Skeletal muscle satellite cell (primary cell): ENCODE measurements around the gene ZNF622. TPM values are rescaled to one million over a fixed set of nuclear protein-coding genes. Genes with fewer than 3 reads are reported as not detected.

ENCODE experiments used
- H3K27me3 ChIP-seq: 2 replicates; pipeline ENCODE4 v1.7.0; 2013; ENCODE audit warnings: low read length; ENCODE audit not compliant: control insufficient read depth, insufficient read depth
- H3K36me3 ChIP-seq: 2 replicates; pipeline ENCODE4 v1.7.0; 2013; ENCODE audit warnings: mild to moderate bottlenecking, control low read depth, low read length; ENCODE audit not compliant: insufficient read depth
- H3K4me1 ChIP-seq: 2 replicates; pipeline ENCODE4 v1.7.0; 2013; ENCODE audit warnings: low read length; ENCODE audit not compliant: control insufficient read depth, insufficient read depth
- H3K4me2 ChIP-seq: 2 replicates; pipeline ENCODE4 v1.7.0; 2013; ENCODE audit warnings: mild to moderate bottlenecking, low read length
- H3K4me3 ChIP-seq: 2 replicates; pipeline ENCODE4 v1.7.0; 2013; ENCODE audit warnings: low read length
- H3K9ac ChIP-seq: 2 replicates; pipeline ENCODE4 v1.7.0; 2013; ENCODE audit warnings: mild to moderate bottlenecking, low read depth, low read length, moderate library complexity
- H3K9me3 ChIP-seq: replicated peaks from 2 replicates; pipeline ENCODE4 v1.7.0; 2013; ENCODE audit warnings: mild to moderate bottlenecking, control low read depth, low read length
- total RNA-seq: library from RNA; depleted of rRNA; stranded (reverse); fragments of >200 nt; gene quantifications from 2 replicates; pipeline ENCODE4 v1.2.3, GENCODE V29; 2012; rRNA removed

Gene ZNF622, protein sequence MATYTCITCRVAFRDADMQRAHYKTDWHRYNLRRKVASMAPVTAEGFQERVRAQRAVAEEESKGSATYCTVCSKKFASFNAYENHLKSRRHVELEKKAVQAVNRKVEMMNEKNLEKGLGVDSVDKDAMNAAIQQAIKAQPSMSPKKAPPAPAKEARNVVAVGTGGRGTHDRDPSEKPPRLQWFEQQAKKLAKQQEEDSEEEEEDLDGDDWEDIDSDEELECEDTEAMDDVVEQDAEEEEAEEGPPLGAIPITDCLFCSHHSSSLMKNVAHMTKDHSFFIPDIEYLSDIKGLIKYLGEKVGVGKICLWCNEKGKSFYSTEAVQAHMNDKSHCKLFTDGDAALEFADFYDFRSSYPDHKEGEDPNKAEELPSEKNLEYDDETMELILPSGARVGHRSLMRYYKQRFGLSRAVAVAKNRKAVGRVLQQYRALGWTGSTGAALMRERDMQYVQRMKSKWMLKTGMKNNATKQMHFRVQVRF
- total RNA-seq = 36.5 and 53.5 TPM in 2 replicates

DNA sequence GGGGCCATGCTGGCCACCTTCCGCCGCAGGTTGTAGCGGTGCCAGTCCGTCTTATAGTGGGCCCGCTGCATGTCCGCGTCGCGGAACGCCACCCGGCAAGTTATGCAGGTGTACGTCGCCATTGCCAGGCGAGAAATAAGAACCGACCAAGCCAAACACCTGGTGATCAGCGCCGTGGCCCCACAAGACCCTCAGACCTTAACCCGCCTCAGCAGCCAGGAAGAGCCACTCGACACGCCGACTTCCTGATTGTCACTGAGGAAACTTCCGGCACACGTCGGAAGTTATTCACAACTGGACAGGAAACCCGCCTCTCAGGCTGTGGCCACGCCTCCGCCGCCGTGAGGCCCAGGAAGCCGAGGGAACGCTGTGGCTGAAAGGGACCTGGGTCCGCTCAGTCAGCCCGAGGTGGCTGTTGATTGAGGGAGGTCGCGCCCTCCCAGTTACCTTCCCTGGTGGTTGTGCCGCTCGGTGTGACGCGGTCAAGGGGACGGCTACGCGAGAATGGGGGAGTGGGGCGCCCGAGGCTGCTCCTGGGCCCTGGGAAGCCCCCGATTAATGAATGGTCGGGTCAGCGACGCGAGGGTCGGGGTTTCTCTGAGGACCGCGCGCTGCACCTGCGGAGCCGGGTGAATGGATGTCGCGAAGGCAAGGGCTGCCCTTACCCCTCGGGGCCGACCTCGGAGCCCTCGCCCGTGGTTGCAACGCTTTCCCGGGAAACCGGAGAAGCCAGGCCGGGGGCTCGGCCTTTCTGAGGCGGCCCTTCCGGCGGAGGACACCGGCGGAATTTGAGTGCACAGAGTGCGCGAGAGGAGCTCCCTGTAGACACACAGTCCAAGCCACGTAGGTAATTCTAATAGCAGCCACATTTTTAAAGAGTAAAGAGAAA is at the start of gene ZNF622:
Gene ZNF622 (minus strand): TSS at position 257 of the 889 bp plus-strand sequence. CDS start 135 bp downstream, at position 122.
- Histone ChIP-seq H3K4me1 (peaks cover 54% of the 10 kb centered on the region), H3K9me3 (no peaks in the 10 kb centered on the region), H3K4me2 (peak within 1 kb of the TSS; percentile 92), H3K27me3 (no peaks in the 10 kb centered on the region), H3K36me3 (peaks cover 24% of the 10 kb centered on the region), H3K9ac (peak within 1 kb of the TSS; percentile 98), H3K4me3 (peak within 1 kb of the TSS; percentile 90)

DNA sequence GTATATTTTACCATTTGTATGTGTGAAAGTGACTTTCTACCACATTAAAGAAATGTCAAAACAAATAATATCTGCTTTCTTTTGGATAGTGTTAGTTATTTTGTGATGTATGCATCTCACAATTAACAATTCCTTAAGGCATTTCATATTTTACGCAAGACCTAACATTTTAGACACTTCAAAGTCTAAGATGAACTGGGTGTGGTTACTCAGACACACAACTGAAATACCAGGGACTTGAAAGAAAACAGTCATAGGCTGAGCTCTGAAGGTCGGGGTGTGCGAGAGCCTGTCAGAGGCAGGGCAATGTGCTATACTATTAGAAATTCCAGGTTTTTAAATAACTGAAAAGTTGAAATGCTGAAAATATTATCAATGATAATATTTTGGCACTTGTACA is 44.5 kb upstream of the ZNF622 start:
- H3K27me3 ChIP-seq = no peaks in the 10 kb centered on the region
- H3K4me2 ChIP-seq = no peak overlapping the region
- no peaks in the 10 kb centered on the region for H3K9me3 ChIP-seq
- H3K4me3 ChIP-seq = no peak overlapping the region
- H3K36me3 ChIP-seq = no peaks in the 10 kb centered on the region
- peaks cover 18% of the 10 kb centered on the region for H3K4me1 ChIP-seq
- H3K9ac ChIP-seq = no peak overlapping the region

DNA sequence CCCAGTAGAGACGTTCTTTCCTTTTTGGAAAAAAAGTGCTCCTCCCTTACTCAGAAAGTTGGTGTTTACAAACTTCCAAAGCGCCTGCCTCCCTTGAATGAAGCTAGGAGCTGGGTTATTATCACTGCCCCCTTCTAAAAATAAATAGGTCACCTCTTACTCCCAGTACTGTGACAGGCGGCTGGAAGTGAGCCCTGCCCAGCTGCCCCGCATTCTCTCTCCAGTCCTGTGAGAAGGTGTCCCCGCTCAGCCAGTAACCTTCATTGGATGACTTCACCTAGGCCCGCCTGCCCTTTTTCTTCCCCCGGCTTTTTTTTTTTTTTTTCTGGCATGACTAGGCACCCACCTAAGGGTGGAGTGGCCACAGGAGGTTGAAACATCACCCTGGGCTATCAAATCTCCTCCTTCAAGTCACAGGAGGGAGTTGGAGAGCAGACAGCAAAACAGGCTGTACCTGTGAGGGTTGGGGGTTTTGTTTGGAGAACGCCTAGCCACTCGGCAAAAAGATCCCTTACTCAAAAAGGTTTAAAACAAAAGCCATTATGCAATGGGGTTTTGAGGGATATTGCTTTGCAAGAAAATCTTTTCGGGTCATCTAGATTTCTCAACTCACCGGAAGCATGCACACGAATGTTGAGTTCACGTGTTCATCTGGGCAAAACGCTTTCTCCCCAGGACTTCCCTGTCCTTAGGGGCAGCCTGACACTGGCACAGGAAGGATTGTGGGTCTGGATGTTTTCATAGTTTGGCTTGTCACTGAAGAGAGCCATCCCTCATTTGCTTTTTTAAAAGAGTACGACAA is 43.3 kb upstream of the ZNF622 start:
- no peaks in the 10 kb centered on the region for H3K36me3 ChIP-seq
- H3K27me3 ChIP-seq = no peaks in the 10 kb centered on the region
- H3K9me3 ChIP-seq = no peaks in the 10 kb centered on the region
- H3K4me3 ChIP-seq = no peak overlapping the region
- peaks cover 18% of the 10 kb centered on the region for H3K4me1 ChIP-seq
- H3K4me2 ChIP-seq = peak overlapping the region; percentile 61
- H3K9ac ChIP-seq = no peak overlapping the region

DNA sequence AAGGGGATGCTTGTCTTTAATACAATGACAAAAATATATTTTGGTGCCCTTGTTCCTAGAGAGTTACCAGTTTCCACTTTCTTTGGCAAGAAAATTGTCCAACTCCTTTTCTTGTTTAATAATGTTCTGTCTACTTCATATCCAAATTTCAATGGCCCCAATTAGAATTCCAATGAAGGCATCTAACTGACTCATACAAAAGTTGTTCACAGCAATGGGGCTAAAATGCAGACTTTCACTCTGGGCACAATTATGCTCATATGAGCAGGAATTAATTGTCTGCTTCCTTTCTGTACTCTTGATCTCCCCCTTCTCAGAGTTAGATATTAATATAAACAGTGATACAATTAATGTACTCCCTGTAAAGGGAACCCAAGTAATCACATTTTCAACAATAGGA is 42.1 kb upstream of the ZNF622 start:
- Histone ChIP-seq H3K9ac (peak overlapping the region; percentile 5), H3K4me3 (no peak overlapping the region), H3K9me3 (no peaks in the 10 kb centered on the region), H3K4me1 (peaks cover 18% of the 10 kb centered on the region), H3K27me3 (no peaks in the 10 kb centered on the region), H3K4me2 (no peak overlapping the region), H3K36me3 (no peaks in the 10 kb centered on the region)

DNA sequence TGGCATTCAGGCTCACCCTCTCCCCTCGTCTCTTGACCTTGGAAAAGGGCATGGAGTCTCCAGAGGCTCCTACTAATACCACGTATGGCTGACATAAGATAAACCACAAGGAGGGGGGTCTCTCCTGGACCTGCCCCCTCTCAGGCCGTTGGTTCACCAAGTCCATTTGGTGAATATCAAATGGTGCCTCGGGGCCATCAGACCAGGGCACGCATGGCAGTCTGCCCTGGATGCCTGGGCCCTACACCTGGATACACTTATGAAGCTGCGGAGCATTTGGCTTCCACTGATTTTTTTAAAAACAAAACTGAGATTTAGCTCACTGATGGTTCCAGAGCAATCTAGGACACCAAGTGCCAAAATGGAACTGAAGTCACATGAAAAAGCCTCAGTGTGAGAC is 40.3 kb upstream of the ZNF622 start:
- Histone ChIP-seq H3K27me3 (no peaks in the 10 kb centered on the region), H3K4me2 (no peak overlapping the region), H3K36me3 (no peaks in the 10 kb centered on the region), H3K4me3 (no peak overlapping the region), H3K9me3 (no peaks in the 10 kb centered on the region), H3K4me1 (peaks cover 18% of the 10 kb centered on the region), H3K9ac (no peak overlapping the region)

DNA sequence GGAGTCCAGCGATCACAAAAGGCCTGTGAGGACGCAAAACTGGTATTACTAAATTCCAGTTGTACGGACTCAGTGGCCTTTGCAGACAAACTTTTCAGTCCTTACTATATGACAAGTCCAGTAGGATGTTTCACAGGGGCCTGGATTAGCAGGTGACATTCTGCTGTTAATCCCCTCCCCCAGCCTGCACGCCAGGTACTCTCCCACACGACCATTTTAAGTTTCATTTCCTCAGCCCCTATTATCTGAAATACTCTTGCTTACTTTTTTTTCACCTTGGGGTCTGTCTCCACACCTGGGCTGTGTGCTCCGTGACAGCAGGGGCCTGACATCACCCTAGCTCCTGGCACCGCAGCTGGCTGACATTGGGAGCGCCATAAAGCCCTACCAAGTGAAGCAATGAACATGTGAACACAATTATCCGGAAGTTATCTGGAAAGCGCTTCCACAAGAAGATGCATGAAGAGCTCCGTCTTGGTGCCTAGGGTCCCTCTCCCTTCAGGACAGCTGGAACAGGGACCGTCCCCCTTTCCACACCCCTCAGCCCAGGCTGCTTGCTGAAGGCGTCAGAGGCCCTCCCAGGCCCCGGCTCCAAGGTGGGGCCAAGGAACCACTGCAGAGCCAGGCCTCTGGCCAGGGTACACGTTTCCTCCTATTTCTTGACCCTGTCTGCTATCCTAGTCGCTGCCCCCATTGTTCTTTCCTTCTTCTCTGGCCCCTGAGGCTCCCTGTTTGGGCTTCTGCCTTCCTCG is 39.7 kb upstream of the ZNF622 start:
- Histone ChIP-seq H3K9me3 (no peaks in the 10 kb centered on the region), H3K9ac (no peak overlapping the region), H3K36me3 (no peaks in the 10 kb centered on the region), H3K27me3 (no peaks in the 10 kb centered on the region), H3K4me2 (no peak overlapping the region), H3K4me3 (no peak overlapping the region), H3K4me1 (peaks cover 18% of the 10 kb centered on the region)

DNA sequence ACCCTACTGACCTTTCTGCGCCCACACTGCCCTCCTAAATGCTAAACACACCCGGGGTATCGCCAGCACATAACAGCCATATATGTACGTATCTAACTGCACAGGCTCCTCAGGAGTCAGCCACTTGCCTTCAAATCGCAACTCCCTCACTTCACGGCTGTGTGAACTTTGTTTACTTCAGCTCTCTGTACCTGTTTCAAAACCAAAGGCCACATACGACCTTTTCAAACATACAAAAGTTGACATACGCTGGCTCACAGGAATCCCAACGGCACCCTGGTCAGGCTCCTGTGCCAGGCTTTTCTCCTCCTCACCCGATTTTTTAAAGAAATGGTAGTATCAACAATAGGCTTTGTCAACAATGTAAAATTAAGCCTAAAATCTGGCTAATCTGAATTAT is 39.0 kb upstream of the ZNF622 start:
- Histone ChIP-seq H3K9ac (no peak overlapping the region), H3K4me1 (peaks cover 18% of the 10 kb centered on the region), H3K4me2 (no peak overlapping the region), H3K36me3 (no peaks in the 10 kb centered on the region), H3K4me3 (no peak overlapping the region), H3K27me3 (no peaks in the 10 kb centered on the region), H3K9me3 (no peaks in the 10 kb centered on the region)

DNA sequence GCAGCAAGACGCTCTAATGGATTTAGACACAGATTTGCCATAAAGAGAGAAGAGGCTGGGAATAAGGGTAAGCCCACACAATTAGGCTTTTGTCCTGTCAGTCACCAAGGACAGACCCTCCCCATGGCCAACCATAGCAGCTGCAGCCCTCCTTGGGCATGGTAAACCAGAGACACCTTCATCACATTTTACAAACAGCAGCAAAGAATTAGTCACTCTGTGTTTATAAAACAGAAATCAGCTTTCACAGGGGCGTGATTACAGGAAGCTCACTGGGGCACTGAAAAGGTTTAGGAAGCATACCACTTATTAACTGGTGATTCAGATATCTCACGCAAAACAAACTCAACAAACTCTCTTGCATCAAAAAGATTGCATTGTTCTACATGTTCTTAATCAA is 37.3 kb upstream of the ZNF622 start:
- Histone ChIP-seq H3K9ac (no peak overlapping the region), H3K36me3 (no peaks in the 10 kb centered on the region), H3K4me2 (no peak overlapping the region), H3K4me1 (peaks cover 3% of the 10 kb centered on the region), H3K4me3 (no peak overlapping the region), H3K27me3 (no peaks in the 10 kb centered on the region), H3K9me3 (no peaks in the 10 kb centered on the region)

DNA sequence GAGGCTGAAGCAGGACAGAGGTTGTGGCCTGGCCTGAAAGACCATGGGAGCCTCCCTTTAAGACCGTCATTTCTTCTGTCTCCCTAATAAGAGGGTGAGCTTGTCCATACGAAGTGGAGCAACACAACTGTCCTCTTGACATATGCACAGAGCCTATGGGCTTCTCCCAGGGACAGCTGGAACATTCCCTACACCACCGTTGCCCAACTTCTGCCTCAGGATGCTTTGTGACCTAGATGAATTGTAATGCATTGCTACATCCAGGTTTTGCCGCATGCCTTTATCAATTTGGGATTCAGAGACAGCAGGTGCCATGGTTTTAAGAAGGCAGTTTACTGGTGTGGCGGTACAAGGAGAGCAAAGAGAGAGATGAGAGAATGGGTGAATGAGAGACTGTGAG is 34.4 kb upstream of the ZNF622 start:
- Histone ChIP-seq H3K36me3 (no peaks in the 10 kb centered on the region), H3K27me3 (no peaks in the 10 kb centered on the region), H3K4me3 (no peak overlapping the region), H3K9me3 (no peaks in the 10 kb centered on the region), H3K4me2 (no peak overlapping the region), H3K9ac (no peak overlapping the region), H3K4me1 (no peaks in the 10 kb centered on the region)

DNA sequence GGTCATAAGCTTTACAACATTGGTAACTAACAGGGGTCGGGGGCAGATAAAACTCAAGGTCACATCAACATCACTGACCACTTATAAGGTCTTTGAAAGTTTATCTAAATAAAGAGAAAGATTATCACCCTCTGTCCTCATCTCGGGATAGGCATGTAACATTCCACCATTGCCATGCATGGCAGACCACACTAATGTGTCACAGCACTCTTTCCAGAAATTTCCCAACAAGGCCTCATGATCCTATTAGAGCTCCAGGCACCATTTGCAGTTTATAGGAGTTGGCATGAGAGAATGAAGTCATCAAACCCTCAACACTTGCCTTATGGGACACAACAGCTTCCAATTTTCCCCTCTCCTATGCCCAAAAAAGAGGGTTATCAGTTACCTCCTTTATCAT is 31.9 kb upstream of the ZNF622 start:
- no peaks in the 10 kb centered on the region for H3K36me3 ChIP-seq
- H3K9me3 ChIP-seq = no peaks in the 10 kb centered on the region
- no peak overlapping the region for H3K9ac ChIP-seq
- no peak overlapping the region for H3K4me3 ChIP-seq
- H3K4me1 ChIP-seq = peaks cover 10% of the 10 kb centered on the region
- no peaks in the 10 kb centered on the region for H3K27me3 ChIP-seq
- H3K4me2 ChIP-seq = no peak overlapping the region
